K562 (cell line): ENCODE data around the gene ZNF599. TPM values are rescaled to one million over a fixed set of nuclear protein-coding genes. Genes with fewer than 3 reads are reported as not detected.
A peak's percentile ranks its signal among the peaks of the same experiment; 100 is the strongest.

Experiments used
- ASH1L ChIP-seq: fragments of 450-650 bp; IDR thresholded peaks from 2 replicates; pipeline ENCODE4 v1.6.1; 2018; ENCODE audit warnings: borderline replicate concordance, mild to moderate bottlenecking, low read depth; ENCODE audit not compliant: partially characterized antibody
- ATF7 ChIP-seq: fragments of 450-650 bp; IDR thresholded peaks from 2 replicates; pipeline ENCODE4 v1.7.1; 2014; ENCODE audit warnings: mild to moderate bottlenecking, moderate library complexity
- CBFB ChIP-seq: sonication (generic); formaldehyde crosslinking; IDR thresholded peaks from 2 replicates; pipeline ENCODE4 v1.4.0; 2020; ENCODE audit warnings: mild to moderate bottlenecking, missing genetic modification reagents
- CREB1 ChIP-seq, 2 experiments: sonication (generic) in 1 of 2; formaldehyde crosslinking in 1 of 2; IDR thresholded peaks; 2 replicates each; pipeline versions ENCODE4 v1.6.1 to v1.8.0; 2012 to 2022; ENCODE audit warnings: inconsistent platforms in 1 of 2, mild to moderate bottlenecking in 1 of 2, missing genetic modification reagents in 1 of 2, moderate library complexity in 1 of 2
- KLF13 ChIP-seq: fragments of 450-650 bp; IDR thresholded peaks from 2 replicates; pipeline ENCODE4 v1.6.1; 2016; ENCODE audit warnings: missing genetic modification characterization, low read depth, mild to moderate bottlenecking, missing compliant biosample characterization, moderate library complexity, borderline replicate concordance
- MCM2 ChIP-seq: fragments of 450-650 bp; IDR thresholded peaks from 2 replicates; pipeline ENCODE4 v1.6.1; 2017; ENCODE audit warnings: low read depth, mild to moderate bottlenecking
- NFE2 ChIP-seq: IDR thresholded peaks from 2 replicates; pipeline ENCODE4 v1.6.1; 2014; ENCODE audit warnings: antibody characterized with exemption, low read depth
- NFRKB ChIP-seq: fragments of 450-650 bp; IDR thresholded peaks from 2 replicates; pipeline ENCODE4 v1.6.1; 2016; ENCODE audit warnings: low read depth
- NR2C2 ChIP-seq, 2 experiments: fragments of 200-800 bp in 1 of 2; sonication (Bioruptor generic) in 1 of 2; sonication (generic) in 1 of 2; formaldehyde crosslinking in 1 of 2; IDR thresholded peaks; 2 replicates each; pipeline versions ENCODE4 v1.6.1 to v1.8.0; 2016 to 2022; ENCODE audit warnings: mild to moderate bottlenecking in 1 of 2, missing compliant biosample characterization in 1 of 2, missing genetic modification characterization in 1 of 2, missing genetic modification reagents in 1 of 2
- SMARCA4 ChIP-seq: fragments of 450-650 bp; IDR thresholded peaks from 2 replicates; pipeline ENCODE4 v1.6.1; 2016
- STAT6 ChIP-seq: sonication (generic); formaldehyde crosslinking; IDR thresholded peaks from 2 replicates; pipeline ENCODE4 v1.8.1; 2023; ENCODE audit warnings: mild to moderate bottlenecking, missing genetic modification reagents
- SUPT5H ChIP-seq: fragments of 450-650 bp; IDR thresholded peaks from 2 replicates; pipeline ENCODE4 v1.6.1; 2016
- ZNF174 ChIP-seq: fragments of 250-450 bp; sonication (Bioruptor Pico); IDR thresholded peaks from 2 replicates; pipeline ENCODE4 v1.4.0; 2020; ENCODE audit warnings: mild to moderate bottlenecking
- ZNF347 ChIP-seq: fragments of 450-650 bp; formaldehyde crosslinking; IDR thresholded peaks from 2 replicates; pipeline ENCODE4 v1.4.0; 2020; ENCODE audit warnings: low read depth, mild to moderate bottlenecking, moderate library complexity
- polyA plus RNA-seq, 8 experiments: library from polyadenylated mRNA; depleted of rRNA in 4 of 8; stranded (reverse) in 5 of 8; unstranded in 3 of 8; fragments of >200 nt; fragmentation: Nextera tagmentation in 2 of 8; fragmentation: Illumina TruSeq in 1 of 8; extraction: Ambion mirVana in 2 of 8; extraction: Trizol in 1 of 8; gene quantifications; 2 replicates each; pipeline versions ENCODE4 v1.2.1 to v1.2.3, GENCODE V29; 2011 to 2014; ENCODE audit warnings: inconsistent platforms in 1 of 8, missing spikeins in 1 of 8
- total RNA-seq, 7 experiments: library from RNA; depleted of rRNA in 6 of 7; stranded (reverse); fragments of >200 nt in 6 of 7; fragmentation: Illumina TruSeq in 2 of 7; extraction: Trizol in 2 of 7; gene quantifications; 2 replicates each; pipeline versions ENCODE4 v1.2.1 to v1.2.3, GENCODE V29; 2011 to 2021; ENCODE audit warnings: low replicate concordance in 1 of 7
- TF ChIP-seq, protein P1 (sequence below): sonication (generic); formaldehyde crosslinking; IDR thresholded peaks from 2 replicates; pipeline ENCODE4 v1.8.1; 2023; ENCODE audit warnings: mild to moderate bottlenecking, missing genetic modification reagents, moderate library complexity
- TF ChIP-seq, protein P2 (sequence below): sonication (generic); formaldehyde crosslinking; IDR thresholded peaks from 2 replicates; pipeline ENCODE4 v1.8.0; 2022; ENCODE audit warnings: mild to moderate bottlenecking, missing genetic modification reagents
- TF ChIP-seq, protein P3 (sequence below): sonication (generic); formaldehyde crosslinking; IDR thresholded peaks from 2 replicates; pipeline ENCODE4 v1.8.0; 2022; ENCODE audit warnings: mild to moderate bottlenecking, missing genetic modification reagents

ZNF599 gene
- total and polyA plus RNA-seq, 9 of the 15 experiments (the other 6 are each of a cell fraction or from before 2014, with no cell fraction given) = 0.71 to 6.7 (median 2.8) TPM

GRCh38 chr19:34733746-34734536, 39.1 kb downstream of the ZNF599 start, which contains the start of gene ZNF181 (continued):
- TF ChIP-seq STAT6 (CRISPR knock-in tag) (peak; percentile 69; the same call in 1 of the 2 replicates), KLF13 (tag) (peak; percentile 85), CBFB (CRISPR knock-in tag) (peak; percentile 46; the same call in 1 of the 2 replicates), SMARCA4 (no peak), NR2C2 (CRISPR knock-in tag; IDR thresholded peaks at IDR 0.05) (peak; percentile 79), NR2C2 (tag; IDR thresholded peaks at IDR 0.05) (peak; percentile 98), ASH1L (no peak), ZNF174 (CRISPR knock-in tag) (0 out of 2 replicates have a peak, but pooled peaks have one; percentile 70), MCM2 (no peak), SUPT5H (peak; percentile 95), ZNF347 (CRISPR knock-in tag) (no peak), NFRKB (no peak), ATF7 (peak; percentile 91), NFE2 (0 out of 2 replicates have a peak, but pooled peaks have one; percentile 11), CREB1 (IDR thresholded peaks at IDR 0.05) (no peak), CREB1 (CRISPR knock-in tag; IDR thresholded peaks at IDR 0.05) (peak; percentile 97)
- TF ChIP-seq, protein P1, sequence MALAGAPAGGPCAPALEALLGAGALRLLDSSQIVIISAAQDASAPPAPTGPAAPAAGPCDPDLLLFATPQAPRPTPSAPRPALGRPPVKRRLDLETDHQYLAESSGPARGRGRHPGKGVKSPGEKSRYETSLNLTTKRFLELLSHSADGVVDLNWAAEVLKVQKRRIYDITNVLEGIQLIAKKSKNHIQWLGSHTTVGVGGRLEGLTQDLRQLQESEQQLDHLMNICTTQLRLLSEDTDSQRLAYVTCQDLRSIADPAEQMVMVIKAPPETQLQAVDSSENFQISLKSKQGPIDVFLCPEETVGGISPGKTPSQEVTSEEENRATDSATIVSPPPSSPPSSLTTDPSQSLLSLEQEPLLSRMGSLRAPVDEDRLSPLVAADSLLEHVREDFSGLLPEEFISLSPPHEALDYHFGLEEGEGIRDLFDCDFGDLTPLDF (CRISPR knock-in tag) = 0 out of 2 replicates have a peak, but pooled peaks have one; percentile 37
- TF ChIP-seq, protein P2, sequence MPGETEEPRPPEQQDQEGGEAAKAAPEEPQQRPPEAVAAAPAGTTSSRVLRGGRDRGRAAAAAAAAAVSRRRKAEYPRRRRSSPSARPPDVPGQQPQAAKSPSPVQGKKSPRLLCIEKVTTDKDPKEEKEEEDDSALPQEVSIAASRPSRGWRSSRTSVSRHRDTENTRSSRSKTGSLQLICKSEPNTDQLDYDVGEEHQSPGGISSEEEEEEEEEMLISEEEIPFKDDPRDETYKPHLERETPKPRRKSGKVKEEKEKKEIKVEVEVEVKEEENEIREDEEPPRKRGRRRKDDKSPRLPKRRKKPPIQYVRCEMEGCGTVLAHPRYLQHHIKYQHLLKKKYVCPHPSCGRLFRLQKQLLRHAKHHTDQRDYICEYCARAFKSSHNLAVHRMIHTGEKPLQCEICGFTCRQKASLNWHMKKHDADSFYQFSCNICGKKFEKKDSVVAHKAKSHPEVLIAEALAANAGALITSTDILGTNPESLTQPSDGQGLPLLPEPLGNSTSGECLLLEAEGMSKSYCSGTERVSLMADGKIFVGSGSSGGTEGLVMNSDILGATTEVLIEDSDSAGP (CRISPR knock-in tag) = no peak
- TF ChIP-seq, protein P3, sequence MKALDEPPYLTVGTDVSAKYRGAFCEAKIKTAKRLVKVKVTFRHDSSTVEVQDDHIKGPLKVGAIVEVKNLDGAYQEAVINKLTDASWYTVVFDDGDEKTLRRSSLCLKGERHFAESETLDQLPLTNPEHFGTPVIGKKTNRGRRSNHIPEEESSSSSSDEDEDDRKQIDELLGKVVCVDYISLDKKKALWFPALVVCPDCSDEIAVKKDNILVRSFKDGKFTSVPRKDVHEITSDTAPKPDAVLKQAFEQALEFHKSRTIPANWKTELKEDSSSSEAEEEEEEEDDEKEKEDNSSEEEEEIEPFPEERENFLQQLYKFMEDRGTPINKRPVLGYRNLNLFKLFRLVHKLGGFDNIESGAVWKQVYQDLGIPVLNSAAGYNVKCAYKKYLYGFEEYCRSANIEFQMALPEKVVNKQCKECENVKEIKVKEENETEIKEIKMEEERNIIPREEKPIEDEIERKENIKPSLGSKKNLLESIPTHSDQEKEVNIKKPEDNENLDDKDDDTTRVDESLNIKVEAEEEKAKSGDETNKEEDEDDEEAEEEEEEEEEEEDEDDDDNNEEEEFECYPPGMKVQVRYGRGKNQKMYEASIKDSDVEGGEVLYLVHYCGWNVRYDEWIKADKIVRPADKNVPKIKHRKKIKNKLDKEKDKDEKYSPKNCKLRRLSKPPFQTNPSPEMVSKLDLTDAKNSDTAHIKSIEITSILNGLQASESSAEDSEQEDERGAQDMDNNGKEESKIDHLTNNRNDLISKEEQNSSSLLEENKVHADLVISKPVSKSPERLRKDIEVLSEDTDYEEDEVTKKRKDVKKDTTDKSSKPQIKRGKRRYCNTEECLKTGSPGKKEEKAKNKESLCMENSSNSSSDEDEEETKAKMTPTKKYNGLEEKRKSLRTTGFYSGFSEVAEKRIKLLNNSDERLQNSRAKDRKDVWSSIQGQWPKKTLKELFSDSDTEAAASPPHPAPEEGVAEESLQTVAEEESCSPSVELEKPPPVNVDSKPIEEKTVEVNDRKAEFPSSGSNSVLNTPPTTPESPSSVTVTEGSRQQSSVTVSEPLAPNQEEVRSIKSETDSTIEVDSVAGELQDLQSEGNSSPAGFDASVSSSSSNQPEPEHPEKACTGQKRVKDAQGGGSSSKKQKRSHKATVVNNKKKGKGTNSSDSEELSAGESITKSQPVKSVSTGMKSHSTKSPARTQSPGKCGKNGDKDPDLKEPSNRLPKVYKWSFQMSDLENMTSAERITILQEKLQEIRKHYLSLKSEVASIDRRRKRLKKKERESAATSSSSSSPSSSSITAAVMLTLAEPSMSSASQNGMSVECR (CRISPR knock-in tag) = peak; percentile 54
